T47D (cell line): Measurements from ENCODE around the gene INPPL1.
"Not testable (repeated sequence)": the region's sequence is repeated elsewhere in the genome, so short reads cannot be mapped to it uniquely, and the experiment has no call there.

Experiments used
- DNase-seq, 2 experiments: peaks; one replicate each; pipeline versions ENCODE4 v3.0.0 to v3.0.0-alpha.2; 2011 to 2012; ENCODE audit warnings: low read depth in 1 of 2, low spot score in 1 of 2
- JUND ChIP-seq: IDR thresholded peaks from 2 replicates; pipeline ENCODE4 v1.6.1; 2012; ENCODE audit warnings: low read depth
- in situ Hi-C: cut with HindIII; loops from 2 replicates; pipeline ENCODE4 v1.10.0; 2016; ENCODE audit warnings: low sequenced_read_pairs, low pct_unique_long_range_greater_than_20kb

Gene INPPL1, protein sequence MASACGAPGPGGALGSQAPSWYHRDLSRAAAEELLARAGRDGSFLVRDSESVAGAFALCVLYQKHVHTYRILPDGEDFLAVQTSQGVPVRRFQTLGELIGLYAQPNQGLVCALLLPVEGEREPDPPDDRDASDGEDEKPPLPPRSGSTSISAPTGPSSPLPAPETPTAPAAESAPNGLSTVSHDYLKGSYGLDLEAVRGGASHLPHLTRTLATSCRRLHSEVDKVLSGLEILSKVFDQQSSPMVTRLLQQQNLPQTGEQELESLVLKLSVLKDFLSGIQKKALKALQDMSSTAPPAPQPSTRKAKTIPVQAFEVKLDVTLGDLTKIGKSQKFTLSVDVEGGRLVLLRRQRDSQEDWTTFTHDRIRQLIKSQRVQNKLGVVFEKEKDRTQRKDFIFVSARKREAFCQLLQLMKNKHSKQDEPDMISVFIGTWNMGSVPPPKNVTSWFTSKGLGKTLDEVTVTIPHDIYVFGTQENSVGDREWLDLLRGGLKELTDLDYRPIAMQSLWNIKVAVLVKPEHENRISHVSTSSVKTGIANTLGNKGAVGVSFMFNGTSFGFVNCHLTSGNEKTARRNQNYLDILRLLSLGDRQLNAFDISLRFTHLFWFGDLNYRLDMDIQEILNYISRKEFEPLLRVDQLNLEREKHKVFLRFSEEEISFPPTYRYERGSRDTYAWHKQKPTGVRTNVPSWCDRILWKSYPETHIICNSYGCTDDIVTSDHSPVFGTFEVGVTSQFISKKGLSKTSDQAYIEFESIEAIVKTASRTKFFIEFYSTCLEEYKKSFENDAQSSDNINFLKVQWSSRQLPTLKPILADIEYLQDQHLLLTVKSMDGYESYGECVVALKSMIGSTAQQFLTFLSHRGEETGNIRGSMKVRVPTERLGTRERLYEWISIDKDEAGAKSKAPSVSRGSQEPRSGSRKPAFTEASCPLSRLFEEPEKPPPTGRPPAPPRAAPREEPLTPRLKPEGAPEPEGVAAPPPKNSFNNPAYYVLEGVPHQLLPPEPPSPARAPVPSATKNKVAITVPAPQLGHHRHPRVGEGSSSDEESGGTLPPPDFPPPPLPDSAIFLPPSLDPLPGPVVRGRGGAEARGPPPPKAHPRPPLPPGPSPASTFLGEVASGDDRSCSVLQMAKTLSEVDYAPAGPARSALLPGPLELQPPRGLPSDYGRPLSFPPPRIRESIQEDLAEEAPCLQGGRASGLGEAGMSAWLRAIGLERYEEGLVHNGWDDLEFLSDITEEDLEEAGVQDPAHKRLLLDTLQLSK

DNA sequence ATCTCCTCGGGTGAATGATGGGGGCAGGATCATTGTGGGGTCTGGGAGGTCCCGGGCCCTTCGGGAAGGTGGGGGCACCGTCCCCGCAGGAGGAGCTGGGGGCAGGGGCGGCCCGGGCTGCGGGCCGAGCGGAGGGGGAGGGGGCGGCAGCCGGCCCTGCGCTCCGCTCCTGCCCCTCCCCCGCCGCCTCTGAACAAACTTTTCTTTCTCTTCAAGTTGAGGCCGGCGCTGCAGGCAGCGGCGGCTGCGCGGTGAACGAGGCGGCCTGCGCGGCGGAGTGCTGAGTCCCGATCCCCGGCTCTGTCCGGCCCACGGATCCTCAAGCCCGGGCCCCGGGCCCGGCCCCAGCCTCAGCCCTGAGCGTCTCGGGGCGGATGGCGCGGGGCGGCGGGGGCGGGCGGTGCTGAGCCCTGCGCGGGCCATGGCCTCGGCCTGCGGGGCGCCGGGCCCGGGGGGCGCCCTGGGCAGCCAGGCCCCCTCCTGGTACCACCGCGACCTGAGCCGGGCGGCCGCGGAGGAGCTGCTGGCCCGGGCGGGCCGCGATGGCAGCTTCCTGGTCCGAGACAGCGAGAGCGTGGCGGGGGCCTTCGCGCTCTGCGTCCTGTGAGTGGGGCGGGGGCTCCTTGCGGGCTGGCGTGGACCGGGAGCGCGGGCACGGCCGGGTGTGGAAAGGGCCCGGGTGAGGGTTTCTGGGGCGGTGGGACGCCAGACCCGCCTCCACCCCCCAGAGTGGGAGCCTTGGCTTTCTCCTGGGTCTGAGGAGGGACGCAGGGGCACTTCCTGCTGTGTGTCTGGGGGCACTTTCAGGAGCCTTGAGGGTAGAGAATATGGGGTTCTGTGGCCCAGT, at the start of gene INPPL1:
INPPL1 (plus strand) TSS at position 204 of the 847 bp plus-strand sequence; CDS start at position 422, 218 bp downstream.
- in situ Hi-C loops, result no loop called here
- peak in 1 of 2 experiments; percentile 62 for DNase-seq
- no peak for TF ChIP-seq JUND

- no peak for TF ChIP-seq JUND
- DNase-seq, result no peak
- in situ Hi-C loops, result no loop called here
Measured at GRCh38 chr11:72177656-72178055, 46.9 kb upstream of the INPPL1 start.

DNA sequence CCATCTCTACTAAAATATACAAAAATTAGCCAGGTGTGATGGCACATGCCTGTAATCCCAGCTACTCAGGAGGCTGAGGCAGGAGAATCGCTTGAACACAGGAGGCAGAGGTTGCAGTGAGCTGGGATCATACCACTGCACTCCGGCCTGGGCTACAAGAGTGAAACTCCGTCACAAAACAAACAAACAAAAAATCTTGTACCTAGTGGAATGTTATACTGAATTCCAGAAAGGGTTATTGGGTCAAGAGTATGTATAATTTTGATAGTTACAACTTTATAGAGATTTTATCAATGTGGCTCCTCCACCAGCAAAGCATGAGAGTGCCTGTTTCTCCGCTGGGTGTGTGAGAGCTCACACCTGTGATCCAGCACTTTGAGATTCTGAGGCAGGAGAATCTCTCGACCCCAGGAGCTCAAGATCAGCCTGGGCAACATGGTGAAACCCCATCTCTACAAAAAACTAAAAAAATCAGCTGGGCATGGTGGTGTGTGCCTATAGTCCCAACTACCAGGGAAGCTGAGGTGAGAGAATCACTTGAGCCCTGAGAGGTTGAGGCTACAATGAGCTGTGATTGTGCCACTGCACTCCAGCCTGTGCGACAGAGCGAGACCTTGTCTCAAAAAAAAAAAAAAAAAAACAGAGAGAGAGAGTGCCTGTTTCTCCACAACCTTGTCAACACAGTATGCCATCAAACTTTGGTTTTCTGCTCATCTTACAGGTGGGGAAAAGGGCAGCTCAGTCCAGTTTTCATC, 45.3 kb upstream of the INPPL1 start:
- in situ Hi-C loops, result no loop called here
- TF ChIP-seq JUND, result no peak
- peak in 1 of 2 experiments; percentile 47 for DNase-seq

GRCh38 chr11:72179804-72180396, 44.7 kb upstream of the INPPL1 start:
- DNase-seq, result no peak
- TF ChIP-seq JUND, result no peak
- in situ Hi-C loops, result no loop called here

DNA sequence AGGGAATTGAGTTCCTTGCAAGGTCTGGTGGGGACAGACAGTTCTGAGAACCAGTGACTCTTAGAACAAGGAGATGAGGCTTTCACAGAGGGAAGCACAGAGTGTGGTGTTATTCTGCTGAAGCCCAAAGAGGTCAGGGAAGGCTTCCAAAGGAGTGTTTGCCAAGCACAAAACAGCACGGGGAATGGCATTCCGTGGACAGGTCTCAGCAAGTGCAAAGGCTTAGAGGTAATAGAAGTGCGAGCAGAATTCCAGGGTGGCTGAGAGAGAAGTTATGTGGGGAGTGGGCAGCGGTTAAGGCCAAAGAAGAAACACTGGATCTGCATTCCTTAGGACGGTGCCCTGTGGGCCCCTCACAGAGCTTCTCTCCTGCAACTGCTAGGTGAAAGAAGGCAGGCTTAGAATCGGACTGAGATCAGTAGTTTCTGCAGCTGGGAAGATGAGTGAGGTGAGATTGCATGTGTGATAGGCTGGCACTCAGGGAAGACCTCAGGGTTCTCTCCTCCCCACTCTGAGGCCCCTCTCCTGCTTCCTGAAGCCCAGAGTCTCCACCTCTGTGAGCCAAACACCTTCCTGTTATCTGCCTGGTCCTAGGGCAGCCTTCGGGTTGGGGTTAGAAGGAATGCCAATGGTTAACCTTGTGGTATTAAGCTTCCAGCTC, 43.5 kb upstream of the INPPL1 start:
- in situ Hi-C loops, result not testable (repeated sequence)
- DNase-seq, result peak in 1 of 2 experiments; percentile 71

GRCh38 chr11:72181553-72181958, 43.0 kb upstream of the INPPL1 start:
- DNase-seq, result peak in 1 of 2 experiments; percentile 65
- in situ Hi-C loops, result not testable (repeated sequence)

DNA sequence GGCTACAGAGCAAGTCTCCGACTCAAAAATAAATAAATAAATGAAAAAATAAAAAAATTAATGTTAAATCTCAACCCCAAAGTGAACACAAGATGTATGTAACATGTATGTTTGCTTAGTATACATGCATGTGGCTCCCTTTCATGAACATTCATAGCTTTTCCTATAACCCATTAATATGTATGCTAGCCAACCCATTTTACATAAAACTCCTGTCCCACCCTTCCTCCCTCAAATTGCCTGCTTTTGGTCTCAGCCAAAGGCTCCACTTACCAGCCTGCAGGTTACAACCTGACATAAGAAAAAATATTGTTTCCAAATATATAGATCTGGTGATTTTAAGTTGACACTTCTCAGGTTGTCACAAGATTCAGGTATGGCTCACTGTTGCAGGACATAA, 36.3 kb upstream of the INPPL1 start:
- in situ Hi-C loops, result no loop called here
- no peak for DNase-seq
- TF ChIP-seq JUND, result no peak

DNA sequence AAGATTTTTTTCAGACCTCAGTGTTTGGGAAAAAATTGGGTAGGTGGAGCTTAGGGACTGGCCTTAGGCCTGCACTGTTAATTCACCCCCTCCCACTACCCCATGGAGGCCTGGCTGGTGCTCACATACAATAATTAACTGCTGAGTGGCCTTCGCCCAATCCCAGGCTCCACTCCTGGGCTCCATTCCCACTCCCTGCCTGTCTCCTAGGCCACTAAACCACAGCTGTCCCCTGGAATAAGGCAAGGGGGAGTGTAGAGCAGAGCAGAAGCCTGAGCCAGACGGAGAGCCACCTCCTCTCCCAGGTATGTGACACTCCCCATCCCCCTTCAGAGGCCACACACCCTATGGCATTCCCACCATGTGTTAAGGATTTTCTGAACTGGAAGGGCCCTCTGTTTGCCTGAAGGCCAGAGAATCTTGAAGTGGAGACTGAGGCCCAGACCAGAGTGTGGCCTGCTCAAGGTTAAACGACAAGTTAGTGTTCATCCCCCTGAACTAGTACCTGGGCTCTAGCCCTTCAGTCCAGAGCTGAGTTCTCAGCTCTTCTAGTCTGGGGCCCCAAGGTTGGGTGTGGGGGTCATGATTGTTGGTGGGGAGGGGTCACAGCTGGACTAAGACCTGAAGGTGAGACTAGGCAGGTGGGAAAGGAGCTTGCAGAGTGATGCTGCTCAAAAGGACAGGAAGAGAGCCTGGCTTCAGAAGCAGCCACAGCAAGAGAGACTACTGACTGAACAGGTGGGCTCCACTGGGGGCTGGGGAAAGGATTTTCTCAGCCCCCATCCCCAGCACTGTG, 34.9 kb upstream of the INPPL1 start:
- in situ Hi-C loops, result no loop called here
- TF ChIP-seq JUND, result no peak
- no peak for DNase-seq

- in situ Hi-C loops, result no loop called here
Measured at GRCh38 chr11:72190631-72191071, 33.9 kb upstream of the INPPL1 start.

More at GRCh38 chr11:72190631-72191071, 33.9 kb upstream of the INPPL1 start:
- no peak for DNase-seq
- TF ChIP-seq JUND, result no peak
